Brain pericyte (primary cell): ENCODE results near the gene CMIP.
"Not testable (repeated sequence)": the region's sequence is repeated elsewhere in the genome, so short reads cannot be mapped to it uniquely, and the experiment has no call there.

Source experiments
- DNase-seq: peaks from one replicate; pipeline ENCODE4 v3.0.0-alpha.2; 2012; ENCODE audit warnings: low read depth, low spot score

Gene CMIP

GRCh38 chr16:81516478-81517149 lies 72.0 kb downstream of the CMIP start:
- no peak for DNase-seq

GRCh38 chr16:81517150-81517499 lies 72.5 kb downstream of the CMIP start:
- no peak for DNase-seq

GRCh38 chr16:81517629-81518438 lies 73.2 kb downstream of the CMIP start:
- DNase-seq = no peak

- no peak for DNase-seq
Measured at GRCh38 chr16:81518439-81518757, 73.8 kb downstream of the CMIP start.

- no peak for DNase-seq
Measured at GRCh38 chr16:81519301-81520150, 74.9 kb downstream of the CMIP start.

GRCh38 chr16:81520151-81520470 lies 75.5 kb downstream of the CMIP start:
- DNase-seq = no peak

- DNase-seq = no peak
Measured at GRCh38 chr16:81520560-81521135, 76.0 kb downstream of the CMIP start.

GRCh38 chr16:81521141-81521626 lies 76.6 kb downstream of the CMIP start:
- DNase-seq = no peak

- no peak for DNase-seq
Measured at GRCh38 chr16:81522108-81522701, 77.6 kb downstream of the CMIP start.

- DNase-seq = not testable (repeated sequence)
Measured at GRCh38 chr16:81522851-81523250, 78.2 kb downstream of the CMIP start.

GRCh38 chr16:81523387-81524115 lies 78.9 kb downstream of the CMIP start:
- no peak for DNase-seq

- no peak for DNase-seq
Measured at GRCh38 chr16:81524382-81524781, 79.8 kb downstream of the CMIP start.

- not testable (repeated sequence) for DNase-seq
Measured at GRCh38 chr16:81524885-81525284, 80.3 kb downstream of the CMIP start.

GRCh38 chr16:81526199-81526598 lies 81.6 kb downstream of the CMIP start:
- DNase-seq = no peak

- no peak for DNase-seq
Measured at GRCh38 chr16:81526935-81527334, 82.3 kb downstream of the CMIP start.

GRCh38 chr16:81527477-81528178 lies 83.0 kb downstream of the CMIP start:
- DNase-seq = no peak

- DNase-seq = no peak
Measured at GRCh38 chr16:81528256-81528655, 83.6 kb downstream of the CMIP start.

GRCh38 chr16:81530296-81530721 lies 85.7 kb downstream of the CMIP start:
- DNase-seq = no peak

GRCh38 chr16:81530814-81531213 lies 86.2 kb downstream of the CMIP start:
- DNase-seq = no peak

- no peak for DNase-seq
Measured at GRCh38 chr16:81531419-81531821, 86.8 kb downstream of the CMIP start.
